Measurements from ENCODE around the gene TBXA2R. TPM values are rescaled to one million over a fixed set of nuclear protein-coding genes. Genes with fewer than 3 reads are reported as not detected.

Gene TBXA2R
- total and polyA plus RNA-seq, 2 donors (not counting 3 experiments of a cell fraction or from before 2014, with no cell fraction given): 2.4 to 2.9 TPM

GRCh38 chr19:3603121-3603811 lies 3.4 kb downstream of the TBXA2R start:
- ChIA-PET POLR2A (no interaction called here), CTCF (interaction anchor here (1.5 to 1.9 kb wide), 2 partner anchors 12 to 18 kb away, joined by 6 to 10 read pairs; partner anchors contain the start of gene GIPC3)
- dilution Hi-C loops (cut with MboI; ENCODE audit: extremely low pct_ligation_motif_present, low sequenced_read_pairs) (no loop called here), intact Hi-C loops (cut with micrococcal nuclease) (no loop called here)
- Histone ChIP-seq H3K9me3 (replicated peaks; ENCODE audit: control insufficient read depth, insufficient read depth, low read length) (no peaks in the 10 kb centered on the region), H4K20me1 (replicated peaks; ENCODE audit: control insufficient read depth, extremely low read depth, insufficient read depth, low read length) (no peaks in the 10 kb centered on the region), H3K27me3 (ENCODE audit: control insufficient read depth in 2 of 2, insufficient read depth in 2 of 2, low read length in 2 of 2) (no peaks in the 10 kb centered on the region), H2AFZ (ENCODE audit: low read depth, low read length) (no peak overlapping the region), H3K4me1 (ENCODE audit: control insufficient read depth, extremely low read depth, insufficient read depth, low read length) (peaks cover 15% of the 10 kb centered on the region), H3K4me2 (ENCODE audit: insufficient read depth, low read length) (no peak overlapping the region), H3K4me3 (replicated peaks in 1 of 3; ENCODE audit: insufficient read depth in 1 of 3, low read depth in 1 of 3, low read length in 3 of 3) (no peak overlapping the region), H3K27ac (ENCODE audit: insufficient read depth, low read depth, low read length) (no peak overlapping the region), H3K9ac (replicated peaks; ENCODE audit: extremely low read depth, insufficient read depth, low read length) (no peak overlapping the region), H3K36me3 (ENCODE audit: control insufficient read depth in 2 of 2, extremely low read depth in 1 of 2, insufficient read depth in 2 of 2, low read length in 2 of 2) (no peaks in the 10 kb centered on the region), H3K9me1 (replicated peaks; ENCODE audit: control insufficient read depth, extremely low read depth, insufficient read depth, low read length) (no peaks in the 10 kb centered on the region), H3K79me2 (ENCODE audit: control insufficient read depth, insufficient read depth, low read length) (no peaks in the 10 kb centered on the region)
- no peak for FAIRE-seq
- DNase-seq (ENCODE audit: low read depth, low spot score): no peak
- TF ChIP-seq POLR2A (IDR thresholded peaks at IDR 0.05; ENCODE audit: low read depth, low read length) (no peak), FOS (IDR thresholded peaks at IDR 0.05; ENCODE audit: borderline replicate concordance, insufficient read depth, low read length) (no peak), CTCF (IDR thresholded peaks at IDR 0.05; ENCODE audit: extremely low read depth in 1 of 2, insufficient read depth in 1 of 2, low read depth in 1 of 2, low read length in 2 of 2) (no peak), MYC (IDR thresholded peaks at IDR 0.05; ENCODE audit: low read depth, low read length) (no peak), JUN (IDR thresholded peaks at IDR 0.05; ENCODE audit: borderline replicate concordance, insufficient read depth, insufficient read length, low read depth) (no peak), EZH2 (IDR thresholded peaks at IDR 0.05; ENCODE audit: borderline replicate concordance, low read depth, low read length, severe bottlenecking) (no peak), GATA2 (IDR thresholded peaks at IDR 0.05; ENCODE audit: insufficient read depth, insufficient read length, low read depth, low read length) (no peak), POLR2AphosphoS5 (IDR thresholded peaks at IDR 0.05; ENCODE audit: insufficient read depth, low read depth, low read length) (no peak)
- TF ChIP-seq, protein P1, sequence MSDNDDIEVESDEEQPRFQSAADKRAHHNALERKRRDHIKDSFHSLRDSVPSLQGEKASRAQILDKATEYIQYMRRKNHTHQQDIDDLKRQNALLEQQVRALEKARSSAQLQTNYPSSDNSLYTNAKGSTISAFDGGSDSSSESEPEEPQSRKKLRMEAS (IDR thresholded peaks at IDR 0.05; ENCODE audit: insufficient read depth, insufficient read length): no peak
- no TSS peak for BruUV-seq (replicated peaks)

Measured in endothelial cell of umbilical vein (primary cell).